DMS 273 (cell line): ENCODE data around the gene SEZ6.

Experiments used
- DNase-seq: peaks from one replicate; lab custom pipeline; 2025; ENCODE audit not compliant: unreplicated experiment; lab: John Stamatoyannopoulos, UW

Gene SEZ6

DNA sequence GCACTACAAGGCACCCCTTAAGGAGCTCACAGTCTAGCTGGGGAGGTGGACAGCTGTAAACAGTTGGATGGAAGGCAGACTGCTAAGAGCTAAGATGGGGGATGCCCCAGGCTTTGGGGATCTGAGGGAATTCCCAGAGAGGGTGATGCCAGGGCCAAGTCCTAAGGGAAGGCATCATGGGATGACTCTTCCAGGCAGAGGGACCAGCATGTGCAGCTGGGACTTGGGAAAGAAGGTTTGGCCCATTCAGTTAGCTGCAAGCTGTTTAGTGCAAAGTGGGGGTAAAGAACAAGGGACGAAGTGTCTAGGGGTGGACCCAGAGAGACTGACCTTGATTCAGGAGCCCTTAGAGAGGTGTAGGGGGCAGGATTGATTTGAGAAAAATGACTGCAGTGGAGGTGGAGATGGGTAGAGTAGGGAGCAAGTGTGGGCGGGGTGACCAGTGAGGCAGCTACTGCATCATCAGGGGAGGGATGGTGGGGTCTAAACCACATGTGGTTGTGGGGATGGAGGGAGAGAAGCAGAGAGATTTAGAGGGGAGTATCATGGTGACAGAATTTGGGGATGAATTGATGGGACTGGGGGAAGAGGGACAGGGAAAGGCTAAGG, 27.4 kb downstream of the SEZ6 start:
- no peak for DNase-seq

DNA sequence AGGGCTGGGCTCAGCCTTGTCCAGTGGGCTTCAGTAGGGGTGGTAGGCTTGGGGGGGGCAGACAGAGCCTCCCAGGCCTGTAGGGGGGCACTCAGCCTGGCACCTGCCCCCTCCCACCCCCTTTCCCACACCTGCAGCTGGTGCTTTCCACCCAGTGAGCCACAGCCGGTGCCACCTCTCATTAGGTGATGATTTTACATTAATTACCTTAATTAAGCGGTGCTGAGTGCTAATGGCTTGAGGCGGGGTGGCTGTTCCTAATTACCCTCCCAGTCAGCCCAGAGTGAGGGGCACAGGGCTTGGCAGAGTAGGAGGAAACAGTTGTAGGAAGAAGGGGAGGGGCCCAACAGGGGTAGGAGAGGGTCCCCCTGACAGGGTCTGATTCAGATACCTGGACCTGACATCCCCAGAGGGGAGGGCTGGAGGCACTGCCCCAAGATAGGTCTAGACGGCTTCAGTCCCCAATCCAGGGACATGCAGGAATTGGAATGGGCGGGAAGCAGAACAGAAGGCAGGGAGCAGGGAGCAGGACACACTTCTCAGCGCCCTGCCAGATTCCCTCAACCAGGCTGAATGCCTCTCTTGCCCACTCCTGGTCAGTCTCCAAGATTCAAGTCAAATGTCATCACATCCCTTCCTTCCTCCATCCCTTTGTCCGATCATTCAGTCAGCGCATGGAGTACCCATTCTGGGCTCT, 28.0 kb downstream of the SEZ6 start:
- DNase-seq: no peak

DNA sequence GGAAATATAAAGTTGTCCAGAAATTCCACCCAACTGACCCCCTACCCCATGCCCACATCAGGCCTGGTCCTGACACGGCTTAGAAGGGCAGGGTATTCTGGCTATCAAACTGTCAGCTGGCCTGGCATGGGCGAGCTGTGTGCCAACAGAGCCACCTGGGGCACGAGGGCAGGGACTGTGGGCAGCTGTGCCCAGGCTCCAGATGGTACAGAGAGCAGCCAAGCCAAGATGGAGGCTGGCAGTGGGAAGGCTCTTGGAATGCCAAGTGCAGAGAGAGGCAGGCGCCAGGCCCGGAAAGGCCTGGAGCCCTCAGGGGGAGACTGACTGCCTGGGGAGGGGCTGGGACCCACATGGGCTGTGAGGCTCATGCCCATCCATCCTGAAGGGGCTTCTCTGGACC, 30.2 kb downstream of the SEZ6 start:
- peak; percentile 60 for DNase-seq

DNA sequence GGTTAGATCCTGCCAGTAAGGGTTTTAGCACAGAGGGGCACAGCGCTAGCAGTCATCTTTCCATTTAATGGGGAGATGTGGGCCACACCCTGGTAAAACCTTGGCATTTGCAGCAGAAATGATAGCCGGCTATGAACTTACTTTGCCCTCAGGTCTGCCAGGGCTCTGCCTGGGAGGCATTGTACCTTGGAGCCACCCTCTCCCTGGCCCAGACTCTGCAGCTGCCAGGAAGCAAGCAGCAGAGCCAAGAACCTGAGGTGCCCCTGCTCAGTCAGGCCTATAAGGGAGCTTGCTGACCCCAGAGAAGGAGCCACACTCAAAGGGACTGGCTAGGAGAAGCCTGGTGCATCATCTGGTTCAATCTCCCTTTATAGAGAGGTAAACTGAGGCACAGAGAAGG, 30.8 kb downstream of the SEZ6 start:
- DNase-seq: no peak

DNA sequence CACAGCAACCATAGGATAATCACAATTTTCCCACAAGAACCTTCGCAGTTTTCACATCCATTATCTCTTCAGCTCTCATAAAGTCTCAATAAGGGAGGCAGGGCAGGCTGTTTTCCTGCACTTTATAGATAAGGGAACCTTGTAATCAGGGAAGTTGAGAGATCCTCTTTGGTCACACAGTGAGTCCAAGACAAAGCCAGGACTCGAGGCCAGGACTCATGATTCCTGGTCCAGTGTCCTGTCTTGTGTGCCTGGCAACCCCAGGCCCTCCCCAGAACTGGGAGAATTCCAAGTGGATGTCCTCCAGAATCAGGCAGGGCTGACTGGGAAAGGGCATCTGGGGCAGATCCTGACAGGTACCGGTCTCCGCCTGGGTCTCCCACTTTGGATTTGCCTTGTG, 31.4 kb downstream of the SEZ6 start:
- no peak for DNase-seq

DNA sequence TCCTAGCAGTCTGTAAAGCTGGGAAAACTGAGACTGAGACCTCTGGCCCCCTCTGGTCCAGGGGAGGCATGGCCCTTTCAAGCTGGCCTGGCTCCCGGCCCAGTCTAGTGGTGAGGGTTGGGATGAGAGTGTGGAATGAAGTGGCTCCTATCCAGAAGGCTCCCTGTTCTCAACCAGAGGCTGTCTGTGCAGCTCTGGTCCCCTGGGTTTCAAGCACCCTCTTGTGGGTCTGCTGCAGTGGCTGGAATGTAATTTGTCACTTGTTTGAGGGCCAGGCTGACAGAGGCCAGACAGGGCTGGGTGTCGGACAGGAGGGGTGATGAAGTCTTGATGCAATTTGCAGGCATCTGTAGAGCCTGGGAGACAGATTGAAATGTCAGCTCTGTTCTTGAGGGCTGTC, 32.4 kb downstream of the SEZ6 start:
- DNase-seq: peak; percentile 79

DNA sequence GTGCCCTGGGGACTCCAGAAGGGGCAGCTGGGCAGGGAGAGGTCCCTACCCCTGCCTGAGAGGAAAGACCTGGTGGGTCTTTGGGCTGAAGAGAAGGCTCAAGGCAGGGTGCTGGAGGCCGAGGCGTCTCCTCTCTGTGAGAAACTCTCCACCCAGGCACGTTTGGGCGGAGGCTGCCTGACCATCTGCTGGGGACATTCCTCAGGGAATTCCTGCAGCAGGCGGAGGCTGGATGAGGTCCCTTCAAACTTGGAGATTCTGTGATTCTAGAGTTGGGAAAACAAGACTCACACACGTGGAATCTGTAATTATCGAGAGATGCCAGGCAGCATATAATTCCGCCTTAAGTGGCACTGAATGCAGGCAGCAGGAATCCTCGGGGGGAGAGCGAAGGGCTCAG, 33.4 kb downstream of the SEZ6 start:
- DNase-seq: peak; percentile 70

DNA sequence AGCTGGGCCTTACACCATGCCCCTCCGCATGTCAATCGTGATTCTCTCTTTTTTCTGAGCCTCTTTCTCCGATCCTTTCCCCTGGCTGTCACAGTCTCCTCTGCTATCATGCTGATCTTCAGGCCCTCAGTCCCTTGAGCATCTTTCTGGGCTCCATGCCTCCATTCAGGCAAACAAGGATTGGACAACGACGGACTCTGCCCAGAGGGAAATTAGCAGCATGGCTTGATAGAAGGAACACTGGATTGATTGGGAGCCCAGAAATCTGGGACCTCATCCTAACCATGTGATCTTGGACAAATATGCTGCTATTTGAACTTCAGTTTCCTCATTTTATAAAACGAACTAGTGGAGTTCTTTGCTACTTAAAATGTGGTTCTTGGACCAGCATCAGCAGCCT, 35.0 kb downstream of the SEZ6 start:
- no peak for DNase-seq

DNA sequence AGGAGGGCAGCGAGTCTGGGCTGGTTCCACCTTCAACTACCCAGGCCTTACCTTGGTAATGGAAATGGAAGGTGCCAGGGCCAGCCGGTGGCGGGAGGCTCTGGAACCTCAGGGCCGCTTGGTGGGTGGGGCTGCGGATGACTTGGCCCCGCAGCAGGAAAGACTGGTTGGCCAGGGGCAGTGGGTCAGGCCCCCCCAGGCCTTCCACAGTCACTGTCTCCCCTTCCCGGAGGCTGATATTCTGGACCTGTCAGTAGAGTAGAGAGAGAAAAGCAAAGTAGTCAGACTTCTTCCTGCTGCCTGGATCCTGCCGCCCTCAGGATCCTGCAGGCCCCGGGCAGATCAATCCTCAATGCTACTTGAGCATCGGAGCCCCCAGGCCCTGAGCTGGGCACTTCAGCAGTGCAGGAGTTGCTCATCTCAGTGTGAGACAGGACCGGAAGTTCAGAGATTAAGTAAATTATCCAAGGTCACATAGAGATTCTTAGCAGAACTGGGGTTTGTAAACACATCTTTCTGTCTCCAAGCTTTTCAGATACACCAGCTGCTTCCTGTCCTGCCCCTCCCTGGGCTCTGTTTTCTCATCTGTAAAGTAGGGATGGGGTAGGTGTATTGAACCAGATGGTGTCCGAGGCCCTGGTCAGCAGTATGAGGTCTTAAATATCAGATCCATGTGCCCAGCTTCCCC, 36.0 kb downstream of the SEZ6 start:
- DNase-seq: no peak

DNA sequence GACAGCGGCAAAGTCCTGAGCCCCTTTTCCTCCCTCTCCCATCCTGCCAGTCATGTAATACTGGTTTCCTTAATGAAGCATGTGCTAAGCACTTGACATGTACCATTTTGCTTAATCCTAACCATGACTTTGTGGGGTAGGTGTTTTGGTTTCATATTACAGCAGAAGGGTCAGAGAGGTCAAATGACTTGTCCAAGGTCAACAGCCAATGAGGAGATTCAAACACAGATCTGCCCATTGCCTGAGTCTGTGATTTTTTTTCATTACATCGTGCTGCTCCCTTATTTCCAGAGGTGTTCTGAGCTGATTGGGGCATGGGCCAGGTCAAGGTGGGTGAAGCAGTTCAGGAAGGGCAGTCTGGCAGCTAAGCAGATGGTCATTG, 36.9 kb downstream of the SEZ6 start:
- no peak for DNase-seq

DNA sequence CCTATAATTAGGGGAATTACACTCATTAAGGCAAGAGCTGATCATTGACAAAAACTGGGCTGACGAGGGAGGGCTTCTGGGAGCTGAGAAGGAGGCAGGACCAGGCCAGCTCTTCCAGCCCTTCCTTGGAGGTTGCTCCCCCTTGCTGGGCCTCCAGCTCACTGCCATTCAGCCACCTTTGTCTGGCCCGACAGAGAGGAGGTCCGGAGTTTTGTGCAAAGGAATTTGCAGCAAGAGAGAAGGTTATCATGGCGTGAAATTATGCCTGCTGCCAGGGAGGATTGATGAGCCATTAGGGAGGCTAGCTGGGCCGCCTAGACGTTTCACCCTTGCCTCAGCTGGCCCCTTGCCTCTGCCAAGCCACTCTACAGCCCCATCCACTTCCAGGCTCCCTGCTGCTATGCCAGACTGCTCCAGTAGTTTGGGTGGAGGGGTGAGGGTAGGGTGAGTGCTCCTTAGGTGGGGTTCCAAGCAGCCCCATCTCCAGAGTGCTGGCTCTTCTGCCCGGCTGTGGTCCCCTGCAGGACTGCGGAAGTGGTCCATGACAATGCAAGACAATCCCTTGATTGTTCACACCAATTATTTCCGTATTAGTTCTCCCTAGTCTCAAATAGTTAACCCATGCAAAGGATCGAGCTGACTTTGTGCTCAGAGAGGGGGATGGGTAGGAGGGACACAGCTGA, 37.5 kb downstream of the SEZ6 start:
- DNase-seq: peak; percentile 71

DNA sequence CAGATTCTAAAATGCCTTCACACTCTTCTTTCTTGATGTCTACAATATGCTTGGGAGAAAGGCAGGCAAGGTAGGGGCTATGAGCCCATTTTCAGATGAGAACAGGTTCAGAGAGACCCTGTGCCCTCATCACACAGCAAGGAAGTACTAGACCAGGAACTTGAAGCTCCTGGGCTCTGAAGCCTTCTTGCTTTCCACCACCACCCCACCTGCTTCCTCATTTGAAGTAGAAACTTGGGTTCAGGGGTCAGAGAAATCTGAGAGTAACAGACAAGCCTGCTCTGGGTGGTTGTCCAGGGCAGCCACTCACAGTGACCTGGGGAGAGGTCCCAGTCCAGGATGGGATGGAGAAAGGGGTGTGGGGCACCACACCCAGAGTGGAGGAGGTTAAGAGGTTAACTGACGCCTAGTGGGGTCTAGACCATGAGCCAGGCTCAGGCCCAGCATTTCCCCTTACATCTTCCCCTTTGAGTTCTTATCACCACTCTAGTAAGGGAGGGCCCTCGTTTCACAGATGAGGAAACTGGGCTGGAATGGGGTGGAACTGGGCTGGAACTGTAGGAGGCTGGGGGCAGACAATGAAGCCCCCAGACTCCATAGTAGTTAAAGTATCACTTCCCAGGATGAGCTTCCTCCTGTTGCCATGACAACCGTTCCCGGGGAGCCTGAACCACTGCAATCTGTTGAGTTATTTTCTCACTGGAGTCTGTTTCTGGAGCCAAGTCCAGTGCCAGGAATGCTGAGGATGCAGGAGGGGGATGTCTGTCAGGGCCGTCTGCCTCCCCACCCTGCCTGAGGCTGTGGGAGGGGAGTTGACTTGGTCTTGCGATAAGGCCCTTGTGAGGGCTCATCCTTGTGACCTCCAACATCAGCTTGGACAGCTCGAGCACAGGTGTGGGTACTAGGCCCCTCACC, 38.4 kb downstream of the SEZ6 start:
- peak; percentile 88 for DNase-seq

DNA sequence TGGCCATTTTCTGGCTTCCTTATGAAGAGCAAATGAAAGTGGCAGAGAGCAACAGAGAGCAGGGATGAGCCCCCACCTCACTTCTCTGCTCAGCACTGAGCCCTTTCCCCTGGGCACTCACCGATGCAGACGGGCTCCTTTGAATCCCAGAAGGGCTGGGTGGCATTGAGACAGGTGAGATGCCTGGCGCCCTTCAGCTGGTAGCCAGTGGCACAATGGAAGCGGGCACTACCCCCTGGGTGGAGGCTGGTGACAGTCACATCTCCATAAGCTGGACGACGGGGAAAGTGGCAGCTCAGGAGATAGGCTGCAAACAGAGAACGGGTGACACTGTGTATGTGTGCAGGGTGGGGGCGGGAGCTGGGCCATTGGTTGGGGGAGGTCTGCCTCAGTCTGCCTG, 42.0 kb downstream of the SEZ6 start:
- no peak for DNase-seq

DNA sequence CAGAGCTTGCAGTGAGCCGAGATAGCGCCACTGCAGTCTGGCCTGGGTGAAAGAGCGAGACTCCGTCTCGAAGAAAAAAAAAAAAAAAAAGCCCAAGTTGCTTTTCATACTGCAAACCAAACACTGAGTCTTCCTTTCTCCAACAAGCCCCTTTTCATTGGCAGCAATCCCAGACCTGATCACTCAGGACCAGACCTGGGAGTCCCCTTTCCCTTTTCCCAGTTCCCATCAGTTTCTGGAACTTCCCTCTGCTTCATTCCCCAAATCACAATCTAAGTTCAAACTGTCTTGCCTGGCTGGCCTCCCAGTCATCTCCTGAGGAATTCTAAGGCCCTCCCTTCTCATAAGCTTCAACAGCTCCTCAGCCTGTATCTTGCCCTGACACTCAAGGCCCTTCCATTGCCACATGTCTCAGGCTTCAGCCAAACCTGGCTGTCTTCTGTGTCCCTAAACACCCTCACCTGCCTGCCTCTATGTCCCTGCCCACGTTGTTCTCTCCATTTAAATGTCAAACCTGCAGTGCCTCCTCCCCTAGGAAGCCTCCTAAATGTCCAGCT, 42.7 kb downstream of the SEZ6 start:
- no peak for DNase-seq

DNA sequence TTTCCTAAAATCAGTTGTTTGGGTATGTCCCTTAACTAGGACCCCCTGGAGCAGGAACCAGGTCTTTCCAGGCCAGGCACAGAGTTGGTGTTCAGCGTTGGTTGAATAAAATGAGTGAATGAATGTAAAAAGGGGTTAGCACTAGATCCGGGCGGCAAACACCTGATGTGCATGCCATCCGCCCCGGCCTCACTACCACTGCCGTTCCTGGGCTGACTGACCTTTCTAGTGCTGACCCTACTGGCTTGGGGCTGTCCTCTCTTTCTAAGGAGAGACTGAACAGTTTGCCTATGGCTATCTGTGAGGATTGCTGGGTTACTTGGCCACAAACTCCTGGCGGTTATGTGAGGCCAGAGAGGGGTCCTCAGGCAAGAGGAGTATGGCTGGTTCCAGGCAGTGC, 44.4 kb downstream of the SEZ6 start:
- DNase-seq: no peak

DNA sequence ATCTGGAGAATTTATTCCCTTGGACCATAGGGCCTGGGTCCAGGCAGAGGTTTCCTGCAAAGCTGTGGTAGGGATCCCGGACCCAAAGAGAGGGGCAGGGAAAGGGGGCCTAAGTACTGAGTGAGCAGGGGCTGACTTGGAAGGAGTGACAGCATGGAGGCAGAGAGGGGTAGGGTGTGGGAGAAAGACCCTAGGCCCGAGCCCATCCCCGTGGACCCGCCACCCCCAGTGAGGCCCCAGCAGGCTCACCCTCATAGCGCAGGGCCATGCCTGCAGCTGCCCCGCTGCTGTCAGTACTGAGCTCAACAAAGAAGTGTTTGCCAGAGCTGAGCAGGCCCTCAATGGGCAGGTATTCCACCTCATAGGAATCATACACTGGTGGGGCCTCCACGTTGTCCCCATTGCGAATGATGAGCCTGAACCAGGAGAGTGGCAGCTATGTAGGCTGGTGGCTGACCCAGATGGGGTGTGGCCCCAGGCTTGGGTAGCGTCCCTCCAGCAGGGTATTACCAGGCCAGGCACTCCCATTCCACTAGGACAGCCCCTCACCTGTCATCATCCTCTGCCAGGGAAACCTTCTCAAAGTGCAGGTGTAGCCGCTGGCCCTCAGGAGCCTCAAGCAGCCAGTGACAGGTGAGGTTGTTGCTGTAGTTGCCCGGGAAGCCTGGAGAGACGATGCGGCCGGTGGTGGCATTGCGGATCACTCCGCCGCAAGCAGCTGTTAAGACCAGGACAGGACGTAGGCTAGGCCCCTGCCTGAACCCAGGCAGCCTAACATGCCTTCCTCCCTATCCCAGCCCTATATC, 45.4 kb downstream of the SEZ6 start:
- DNase-seq: no peak

DNA sequence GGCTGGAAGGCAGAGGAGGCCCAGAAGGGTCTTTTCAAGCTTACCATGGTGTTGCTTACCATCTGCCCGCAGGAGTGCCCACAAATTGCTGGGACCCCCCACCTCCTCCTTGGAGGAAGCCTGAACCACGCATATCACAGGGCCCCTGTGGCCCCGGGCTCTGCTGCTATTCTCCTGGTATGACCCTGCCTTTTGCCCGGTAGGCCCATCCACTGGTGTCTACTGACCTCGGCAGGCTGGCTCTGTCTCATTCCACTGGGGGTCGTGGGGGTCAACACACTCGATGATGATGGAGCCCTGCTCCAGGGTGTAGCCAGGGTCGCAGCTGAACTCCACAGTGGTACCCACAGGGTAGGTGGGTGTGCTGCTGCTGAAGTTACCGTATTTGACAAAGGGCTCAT, 46.4 kb downstream of the SEZ6 start:
- no peak for DNase-seq

DNA sequence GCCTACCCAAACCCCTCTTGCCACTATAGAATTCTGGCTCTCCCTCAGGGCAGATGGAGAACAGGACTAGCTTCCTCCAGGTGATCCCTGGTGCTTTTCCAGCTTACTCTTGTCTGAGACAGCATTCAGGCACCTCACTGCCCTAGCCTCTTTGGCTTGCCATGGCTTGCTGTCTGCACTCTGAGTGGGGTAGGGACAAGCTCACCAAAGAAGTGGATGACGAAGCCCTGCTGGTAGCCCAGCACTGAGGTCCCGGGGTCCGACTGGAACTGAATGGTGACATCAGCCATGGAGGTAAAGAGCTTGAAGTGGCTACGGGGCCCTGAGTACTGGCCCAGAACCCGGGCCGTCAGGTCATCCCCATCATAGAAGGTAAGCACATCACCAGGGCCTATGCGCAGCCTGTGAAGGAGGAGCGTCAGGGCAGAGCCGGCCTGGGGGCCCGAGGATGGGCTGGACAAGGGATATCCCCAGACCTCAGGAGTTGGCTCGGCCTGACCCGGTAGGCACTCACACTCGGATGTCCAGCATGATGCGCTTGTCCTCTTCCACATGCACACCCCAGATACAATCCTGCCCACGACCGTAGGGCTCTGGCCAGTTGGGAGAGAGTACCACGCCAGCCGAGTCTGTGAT, 46.9 kb downstream of the SEZ6 start:
- no peak for DNase-seq

DNA sequence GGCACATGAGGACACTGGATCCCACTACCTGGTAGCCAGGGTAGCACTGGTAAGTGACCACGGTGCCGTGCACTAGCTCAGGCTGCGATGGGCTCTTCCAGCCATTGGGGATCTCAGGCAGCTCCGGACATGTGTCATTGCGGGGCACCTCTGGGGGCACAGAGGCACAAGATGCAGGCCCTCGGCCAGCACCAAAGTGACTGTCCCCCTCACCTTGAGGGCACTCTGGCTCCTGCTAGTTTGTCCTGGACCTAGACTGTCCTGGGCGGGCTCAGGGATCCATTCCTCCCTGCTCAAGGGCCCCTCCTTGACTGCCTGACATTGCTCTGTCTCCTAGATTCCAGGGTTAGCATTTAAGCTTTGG, 47.9 kb downstream of the SEZ6 start:
- DNase-seq: no peak
